ENCODE results near the gene PKLR. TPM values are rescaled to one million over a fixed set of nuclear protein-coding genes. Genes with fewer than 3 reads are reported as not detected.

PKLR gene
- total and polyA plus RNA-seq, 2 donors (not counting 1 experiment from before 2014, with no cell fraction given), result not detected

- H3K79me2 ChIP-seq (ENCODE audit: control insufficient read depth, insufficient read depth, low read length), result no peaks in the 10 kb centered on the region
- TF ChIP-seq CTCF (conservative IDR thresholded peaks at IDR 0.05 in 1 of 2, IDR thresholded peaks at IDR 0.05 in 1 of 2; ENCODE audit: low read depth in 1 of 2, low read length in 2 of 2), result no peak
- H3K27me3 ChIP-seq (ENCODE audit: control insufficient read depth, insufficient read depth, low read length), result no peaks in the 10 kb centered on the region
- no peak overlapping the region for H2AFZ ChIP-seq (ENCODE audit: low read length)
- no peak overlapping the region for H3K4me2 ChIP-seq (ENCODE audit: extremely low read depth, insufficient read depth, low read length)
- no peak overlapping the region for H3K9ac ChIP-seq (ENCODE audit: insufficient read depth, low read length)
- DNase-seq (ENCODE audit: low read depth in 2 of 2), result no peak
- H3K36me3 ChIP-seq (ENCODE audit: control insufficient read depth, insufficient read depth, low read length), result no peaks in the 10 kb centered on the region
- H4K20me1 ChIP-seq (ENCODE audit: control insufficient read depth, extremely low read depth, insufficient read depth, low read length), result no peaks in the 10 kb centered on the region
- H3K4me3 ChIP-seq (replicated peaks in 1 of 4; ENCODE audit: control extremely low read depth in 1 of 4, insufficient read depth in 1 of 4, low read depth in 3 of 4, low read length in 4 of 4), result no peak overlapping the region
- no peak overlapping the region for H3K27ac ChIP-seq (ENCODE audit: insufficient read depth, low read length)
- no peaks in the 10 kb centered on the region for H3K9me3 ChIP-seq (ENCODE audit: control insufficient read depth, insufficient read depth, low read depth, low read length)
- H3K4me1 ChIP-seq (ENCODE audit: control insufficient read depth, extremely low read depth, insufficient read depth, low read length), result peaks cover 7% of the 10 kb centered on the region
Measured at GRCh38 chr1:155279268-155279667, 22.0 kb downstream of the PKLR start.

GRCh38 chr1:155278689-155279160 is 22.5 kb downstream of the PKLR start:
- H4K20me1 ChIP-seq (ENCODE audit: control insufficient read depth, extremely low read depth, insufficient read depth, low read length), result no peaks in the 10 kb centered on the region
- peak overlapping the region in 1 of 4 experiments; percentile 74 for H3K4me3 ChIP-seq (replicated peaks in 1 of 4; ENCODE audit: control extremely low read depth in 1 of 4, insufficient read depth in 1 of 4, low read depth in 3 of 4, low read length in 4 of 4)
- peaks cover 8% of the 10 kb centered on the region for H3K4me1 ChIP-seq (ENCODE audit: control insufficient read depth, extremely low read depth, insufficient read depth, low read length)
- no peaks in the 10 kb centered on the region for H3K27me3 ChIP-seq (ENCODE audit: control insufficient read depth, insufficient read depth, low read length)
- TF ChIP-seq EZH2 (IDR thresholded peaks at IDR 0.05; ENCODE audit: low read length, missing control alignments), result no peak
- no peak for TF ChIP-seq CTCF (conservative IDR thresholded peaks at IDR 0.05 in 1 of 2, IDR thresholded peaks at IDR 0.05 in 1 of 2; ENCODE audit: low read depth in 1 of 2, low read length in 2 of 2)
- no peaks in the 10 kb centered on the region for H3K9me3 ChIP-seq (ENCODE audit: control insufficient read depth, insufficient read depth, low read depth, low read length)
- no peak overlapping the region for H3K9ac ChIP-seq (ENCODE audit: insufficient read depth, low read length)
- no peak overlapping the region for H3K4me2 ChIP-seq (ENCODE audit: extremely low read depth, insufficient read depth, low read length)
- no peaks in the 10 kb centered on the region for H3K36me3 ChIP-seq (ENCODE audit: control insufficient read depth, insufficient read depth, low read length)
- H2AFZ ChIP-seq (ENCODE audit: low read length), result no peak overlapping the region
- H3K79me2 ChIP-seq (ENCODE audit: control insufficient read depth, insufficient read depth, low read length), result no peaks in the 10 kb centered on the region
- DNase-seq (ENCODE audit: low read depth in 2 of 2), result no peak
- no peak overlapping the region for H3K27ac ChIP-seq (ENCODE audit: insufficient read depth, low read length)

GRCh38 chr1:155277902-155278688 is 23.1 kb downstream of the PKLR start:
- DNase-seq (ENCODE audit: low read depth in 2 of 2), result peak; percentile 15 to 23
- Histone ChIP-seq H2AFZ (ENCODE audit: low read length) (no peak overlapping the region), H3K36me3 (ENCODE audit: control insufficient read depth, insufficient read depth, low read length) (no peaks in the 10 kb centered on the region), H3K9ac (ENCODE audit: insufficient read depth, low read length) (peak overlapping the region; percentile 49), H3K4me2 (ENCODE audit: extremely low read depth, insufficient read depth, low read length) (peak overlapping the region; percentile 83), H3K9me3 (ENCODE audit: control insufficient read depth, insufficient read depth, low read depth, low read length) (no peaks in the 10 kb centered on the region), H3K27ac (ENCODE audit: insufficient read depth, low read length) (no peak overlapping the region), H4K20me1 (ENCODE audit: control insufficient read depth, extremely low read depth, insufficient read depth, low read length) (no peaks in the 10 kb centered on the region), H3K4me3 (replicated peaks in 1 of 4; ENCODE audit: control extremely low read depth in 1 of 4, insufficient read depth in 1 of 4, low read depth in 3 of 4, low read length in 4 of 4) (peak overlapping the region; percentile 58 to 83 (median 67)), H3K79me2 (ENCODE audit: control insufficient read depth, insufficient read depth, low read length) (no peaks in the 10 kb centered on the region), H3K27me3 (ENCODE audit: control insufficient read depth, insufficient read depth, low read length) (no peaks in the 10 kb centered on the region), H3K4me1 (ENCODE audit: control insufficient read depth, extremely low read depth, insufficient read depth, low read length) (peaks cover 9% of the 10 kb centered on the region)
- TF ChIP-seq EZH2 (IDR thresholded peaks at IDR 0.05; ENCODE audit: low read length, missing control alignments) (no peak), CTCF (conservative IDR thresholded peaks at IDR 0.05 in 1 of 2, IDR thresholded peaks at IDR 0.05 in 1 of 2; ENCODE audit: low read depth in 1 of 2, low read length in 2 of 2) (peak in 1 of 2 donors; percentile 37)
